Measurements from ENCODE around the gene INPP5A. TPM values are rescaled to one million over a fixed set of nuclear protein-coding genes. Genes with fewer than 3 reads are reported as not detected.
"Not testable (repeated sequence)": the region's sequence is repeated elsewhere in the genome, so short reads cannot be mapped to it uniquely, and the experiment has no call there.

INPP5A gene
- polyA plus RNA-seq, 4 donors: 21.1 to 25.0 (median 22.8) TPM

DNA sequence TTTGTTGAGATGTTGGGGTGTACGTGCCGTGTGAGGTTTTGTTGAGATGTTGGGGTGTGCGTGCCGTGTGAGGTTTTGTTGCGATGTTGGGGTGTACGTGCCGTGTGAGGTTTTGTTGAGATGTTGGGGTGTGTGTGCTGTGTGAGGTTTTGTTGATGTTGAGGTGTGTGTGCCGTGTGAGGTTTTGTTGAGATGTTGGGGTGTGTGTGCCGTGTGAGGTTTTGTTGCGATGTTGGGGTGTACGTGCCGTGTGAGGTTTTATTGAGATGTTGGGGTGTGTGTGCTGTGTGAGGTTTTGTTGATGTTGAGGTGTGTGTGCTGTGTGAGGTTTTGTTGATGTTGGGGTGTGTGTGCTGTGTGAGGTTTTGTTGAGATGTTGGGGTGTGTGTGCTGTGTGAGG, 35.4 kb downstream of the INPP5A start:
- not testable (repeated sequence) for DNase-seq; H3K9me3 ChIP-seq (ENCODE audit: control insufficient read depth in 2 of 2, insufficient read depth in 1 of 2, low read depth in 1 of 2, low read length in 1 of 2); H3K4me3 ChIP-seq (ENCODE audit: low read depth in 1 of 3, low read length in 3 of 3); H3K27me3 ChIP-seq (ENCODE audit: control insufficient read depth in 3 of 3, insufficient read depth in 3 of 3, low read length in 3 of 3); H3K36me3 ChIP-seq (ENCODE audit: control insufficient read depth in 3 of 3, insufficient read depth in 2 of 3, low read depth in 1 of 3, low read length in 3 of 3); H3K27ac ChIP-seq (ENCODE audit: low read depth in 1 of 3, low read length in 2 of 3)
- WGBS, 3 donors: 95 to 98% (median 96%) methylated on average over 12 of the region's 12 CpGs
- peak; percentile 64 for FAIRE-seq
- peaks cover 14 to 33% (median 16%) of the 10 kb centered on the region in 3 donors for H3K4me1 ChIP-seq (ENCODE audit: control insufficient read depth in 3 of 3, insufficient read depth in 2 of 3, low read depth in 1 of 3, low read length in 2 of 3)

DNA sequence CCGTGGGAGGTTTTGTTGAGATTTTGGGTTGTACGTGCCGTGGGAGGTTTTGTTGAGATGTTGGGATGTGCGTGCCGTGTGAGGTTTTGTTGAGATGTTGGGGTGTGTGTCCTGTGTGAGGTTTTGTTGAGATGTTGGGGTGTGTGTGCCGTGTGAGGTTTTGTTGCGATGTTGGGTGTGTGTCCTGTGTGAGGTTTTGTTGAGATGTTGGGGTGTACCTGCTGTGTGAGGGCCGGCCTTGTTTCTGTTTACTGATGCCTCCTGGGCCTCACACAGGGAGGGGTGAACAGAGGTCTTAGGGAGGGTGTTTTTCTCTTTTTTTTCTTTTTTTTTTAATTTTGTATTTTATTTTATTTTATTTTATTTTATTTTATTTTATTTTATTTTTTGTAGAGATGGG, 36.7 kb downstream of the INPP5A start:
- Histone ChIP-seq H3K4me3 (ENCODE audit: low read depth in 1 of 3, low read length in 3 of 3) (no peak overlapping the region), H3K27me3 (ENCODE audit: control insufficient read depth in 3 of 3, insufficient read depth in 3 of 3, low read length in 3 of 3) (no peaks in the 10 kb centered on the region), H3K36me3 (ENCODE audit: control insufficient read depth in 3 of 3, insufficient read depth in 2 of 3, low read depth in 1 of 3, low read length in 3 of 3) (peaks cover 0 to 6% (median 0%) of the 10 kb centered on the region in 3 donors), H3K9me3 (ENCODE audit: control insufficient read depth in 2 of 2, insufficient read depth in 1 of 2, low read depth in 1 of 2, low read length in 1 of 2) (no peaks in the 10 kb centered on the region), H3K4me1 (ENCODE audit: control insufficient read depth in 3 of 3, insufficient read depth in 2 of 3, low read depth in 1 of 3, low read length in 2 of 3) (peaks cover 14 to 33% (median 16%) of the 10 kb centered on the region in 3 donors), H3K27ac (ENCODE audit: low read depth in 1 of 3, low read length in 2 of 3) (no peak overlapping the region)
- no peak for DNase-seq
- 94 to 98% (median 97%) methylated on average over 8 of the region's 8 CpGs for WGBS, 3 donors
- FAIRE-seq: no peak

DNA sequence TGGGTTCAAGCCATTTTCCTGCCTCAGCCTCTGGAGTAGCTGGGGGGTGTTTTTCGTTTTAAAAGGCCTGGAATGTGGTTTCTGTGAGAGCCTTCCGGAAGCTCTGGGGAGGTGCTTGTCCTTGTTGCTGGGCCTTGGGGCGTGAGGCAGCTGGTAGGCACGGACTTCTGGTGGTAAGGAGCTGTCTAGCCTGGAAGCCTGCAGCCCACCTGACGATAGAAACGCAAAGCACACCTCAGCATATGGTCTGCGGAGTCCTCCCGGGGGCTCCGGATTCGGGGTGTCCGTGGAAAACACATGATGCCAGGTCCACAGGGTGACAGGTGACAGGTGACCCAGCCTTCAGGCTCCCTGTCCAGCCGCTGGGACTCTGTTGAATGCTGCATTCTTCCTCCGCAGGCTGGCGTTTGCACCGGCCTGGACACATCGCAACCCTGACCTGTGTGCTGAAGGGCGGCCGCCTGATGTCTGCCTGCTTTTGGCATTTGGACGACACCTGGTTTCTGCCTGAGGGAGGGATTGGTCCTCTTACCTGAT, 37.3 kb downstream of the INPP5A start:
- Histone ChIP-seq H3K4me3 (ENCODE audit: low read depth in 1 of 3, low read length in 3 of 3) (no peak overlapping the region), H3K36me3 (ENCODE audit: control insufficient read depth in 3 of 3, insufficient read depth in 2 of 3, low read depth in 1 of 3, low read length in 3 of 3) (peaks cover 0 to 6% (median 0%) of the 10 kb centered on the region in 3 donors), H3K9me3 (ENCODE audit: control insufficient read depth in 2 of 2, insufficient read depth in 1 of 2, low read depth in 1 of 2, low read length in 1 of 2) (no peaks in the 10 kb centered on the region), H3K27ac (ENCODE audit: low read depth in 1 of 3, low read length in 2 of 3) (peak overlapping the region in 1 of 3 donors; percentile 42), H3K27me3 (ENCODE audit: control insufficient read depth in 3 of 3, insufficient read depth in 3 of 3, low read length in 3 of 3) (no peaks in the 10 kb centered on the region), H3K4me1 (ENCODE audit: control insufficient read depth in 3 of 3, insufficient read depth in 2 of 3, low read depth in 1 of 3, low read length in 2 of 3) (peaks cover 14 to 33% (median 16%) of the 10 kb centered on the region in 3 donors)
- FAIRE-seq (no peak), DNase-seq (no peak)
- 66 to 87% (median 71%) methylated on average over 19 of the region's 19 CpGs for WGBS, 3 donors

DNA sequence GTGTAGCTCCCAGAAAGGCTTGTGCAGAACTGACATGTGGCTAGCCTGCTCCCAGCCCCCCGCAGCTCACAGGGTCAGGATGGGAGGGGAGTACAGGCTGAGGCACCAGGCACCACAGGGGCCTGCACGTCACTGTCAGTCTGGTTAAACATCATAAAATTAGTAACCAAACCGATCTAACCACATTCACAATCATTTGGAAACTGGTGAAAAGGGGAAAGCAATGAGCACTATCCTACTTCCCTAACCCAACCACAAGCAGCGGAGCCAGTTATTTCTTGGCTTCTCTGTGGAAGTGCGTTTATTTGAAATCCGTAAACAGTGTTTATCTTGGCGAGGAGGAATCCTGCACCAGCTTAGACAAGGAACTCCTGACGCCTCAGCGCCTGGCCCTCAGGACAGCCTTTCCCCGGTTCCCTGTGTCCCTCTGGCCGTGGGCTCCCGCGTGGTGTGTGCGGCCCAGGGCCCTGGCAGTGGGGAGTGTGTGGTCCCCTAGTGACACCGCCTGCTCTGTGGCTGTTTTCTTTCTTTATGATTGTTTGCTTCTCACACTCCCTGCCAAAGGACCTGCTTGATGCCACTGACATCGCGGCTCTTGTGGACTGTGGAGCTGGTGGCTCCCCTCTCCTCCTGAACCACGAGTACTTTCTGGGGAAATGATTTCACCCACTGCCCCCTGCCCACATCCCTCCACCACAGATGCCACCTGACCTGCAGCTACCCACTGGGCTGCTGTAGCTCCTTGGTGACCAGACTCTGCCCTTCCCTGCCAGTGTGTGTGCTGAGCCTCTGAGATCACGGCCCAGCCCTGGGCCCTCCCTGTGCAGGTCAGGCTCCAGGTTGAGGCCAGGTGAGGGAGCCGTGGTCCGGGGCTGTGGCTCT, 38.0 kb downstream of the INPP5A start:
- Histone ChIP-seq H3K27ac (ENCODE audit: low read depth in 1 of 3, low read length in 2 of 3) (peak overlapping the region in 1 of 3 donors; percentile 42), H3K4me1 (ENCODE audit: control insufficient read depth in 3 of 3, insufficient read depth in 2 of 3, low read depth in 1 of 3, low read length in 2 of 3) (peaks cover 14 to 32% (median 16%) of the 10 kb centered on the region in 3 donors), H3K4me3 (ENCODE audit: low read depth in 1 of 3, low read length in 3 of 3) (no peak overlapping the region), H3K36me3 (ENCODE audit: control insufficient read depth in 3 of 3, insufficient read depth in 2 of 3, low read depth in 1 of 3, low read length in 3 of 3) (peaks cover 0 to 6% (median 0%) of the 10 kb centered on the region in 3 donors), H3K9me3 (ENCODE audit: control insufficient read depth in 2 of 2, insufficient read depth in 1 of 2, low read depth in 1 of 2, low read length in 1 of 2) (no peaks in the 10 kb centered on the region), H3K27me3 (ENCODE audit: control insufficient read depth in 3 of 3, insufficient read depth in 3 of 3, low read length in 3 of 3) (no peaks in the 10 kb centered on the region)
- no peak for FAIRE-seq
- DNase-seq: peak; percentile 52 to 62
- WGBS, 3 donors: 29 to 36% (median 35%) methylated on average over 21 of the region's 21 CpGs

DNA sequence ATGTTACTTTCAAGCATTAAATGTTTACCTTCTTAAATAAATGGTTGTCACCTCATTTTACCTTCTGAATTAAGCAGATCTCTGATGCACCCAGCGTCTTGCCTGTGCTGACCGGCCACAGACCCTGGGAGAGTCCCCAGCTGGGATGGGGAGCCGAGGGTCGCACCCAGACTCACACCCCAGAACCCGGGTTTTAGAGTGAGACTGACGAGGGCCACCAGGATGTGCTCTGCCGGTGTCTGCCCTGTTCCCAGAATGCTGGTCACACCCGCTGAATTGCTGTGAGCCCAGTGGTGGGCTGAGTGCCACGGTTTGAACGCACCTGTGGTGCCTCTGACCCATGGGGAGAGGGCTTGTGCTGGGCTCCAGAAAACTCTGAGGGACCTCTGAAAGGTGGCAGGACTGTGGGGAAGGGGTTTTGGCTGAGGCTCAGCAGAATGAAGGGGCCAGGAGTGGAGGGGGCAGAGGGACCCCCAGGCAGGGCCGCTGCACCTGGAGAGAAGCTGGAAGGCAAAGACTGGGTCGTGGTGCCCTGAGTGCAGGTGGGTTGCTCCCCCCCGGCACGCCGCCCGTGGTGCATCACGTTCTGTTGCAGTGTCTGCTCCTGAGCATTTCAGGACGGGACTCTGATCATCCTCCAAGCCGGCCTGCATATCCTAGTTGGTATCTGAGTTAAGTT, 39.2 kb downstream of the INPP5A start:
- no peak for DNase-seq
- 79 to 84% (median 82%) methylated on average over 18 to 19 of the region's 19 CpGs for WGBS, 3 donors
- H3K9me3 ChIP-seq (ENCODE audit: control insufficient read depth in 2 of 2, insufficient read depth in 1 of 2, low read depth in 1 of 2, low read length in 1 of 2): peaks cover 0 to 3% of the 10 kb centered on the region in 2 donors
- peaks cover 0 to 8% (median 0%) of the 10 kb centered on the region in 3 donors for H3K36me3 ChIP-seq (ENCODE audit: control insufficient read depth in 3 of 3, insufficient read depth in 2 of 3, low read depth in 1 of 3, low read length in 3 of 3)
- no peak for FAIRE-seq
- no peaks in the 10 kb centered on the region for H3K27me3 ChIP-seq (ENCODE audit: control insufficient read depth in 3 of 3, insufficient read depth in 3 of 3, low read length in 3 of 3)
- H3K4me1 ChIP-seq (ENCODE audit: control insufficient read depth in 3 of 3, insufficient read depth in 2 of 3, low read depth in 1 of 3, low read length in 2 of 3): peaks cover 11 to 20% (median 12%) of the 10 kb centered on the region in 3 donors
- H3K4me3 ChIP-seq (ENCODE audit: low read depth in 1 of 3, low read length in 3 of 3): no peak overlapping the region
- no peak overlapping the region for H3K27ac ChIP-seq (ENCODE audit: low read depth in 1 of 3, low read length in 2 of 3)

DNA sequence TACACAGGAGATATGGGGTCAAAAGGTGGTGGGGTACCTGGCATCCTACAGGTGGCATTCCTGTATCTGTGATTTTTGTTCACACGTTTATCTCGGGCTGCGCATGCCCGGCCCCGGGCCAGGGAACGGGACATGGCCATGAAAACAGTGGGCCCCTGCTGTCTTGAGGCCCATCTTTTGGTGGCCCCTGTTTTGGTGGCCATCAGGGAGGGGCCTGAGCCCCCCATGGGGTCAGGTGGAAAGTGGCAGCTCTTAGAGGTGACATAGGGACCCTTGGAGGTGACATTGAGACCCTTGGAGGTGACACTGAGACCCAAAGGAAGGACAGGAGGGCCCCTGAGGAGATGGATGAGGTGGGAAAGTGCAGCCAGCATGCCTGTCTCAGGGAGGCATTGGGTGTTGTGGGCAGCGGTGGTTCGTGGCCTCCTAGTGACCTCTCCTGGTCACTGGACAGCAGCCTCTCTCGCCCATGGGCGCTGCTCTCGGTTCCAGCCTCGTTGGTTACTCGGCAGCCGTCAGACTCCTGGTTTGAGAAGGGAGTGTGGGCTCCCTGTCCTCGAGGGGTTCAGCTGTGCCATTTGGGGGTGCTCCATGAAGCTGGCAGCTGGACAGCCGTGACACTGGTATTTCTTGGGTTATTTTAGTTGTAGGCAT, 39.9 kb downstream of the INPP5A start:
- no peaks in the 10 kb centered on the region for H3K27me3 ChIP-seq (ENCODE audit: control insufficient read depth in 3 of 3, insufficient read depth in 3 of 3, low read length in 3 of 3)
- no peak overlapping the region for H3K4me3 ChIP-seq (ENCODE audit: low read depth in 1 of 3, low read length in 3 of 3)
- WGBS, 3 donors: 73 to 84% (median 81%) methylated on average over 13 to 16 of the region's 16 CpGs
- no peak overlapping the region for H3K27ac ChIP-seq (ENCODE audit: low read depth in 1 of 3, low read length in 2 of 3)
- FAIRE-seq: no peak
- H3K4me1 ChIP-seq (ENCODE audit: control insufficient read depth in 3 of 3, insufficient read depth in 2 of 3, low read depth in 1 of 3, low read length in 2 of 3): peaks cover 9 to 19% (median 12%) of the 10 kb centered on the region in 3 donors
- no peak for DNase-seq
- H3K36me3 ChIP-seq (ENCODE audit: control insufficient read depth in 3 of 3, insufficient read depth in 2 of 3, low read depth in 1 of 3, low read length in 3 of 3): peaks cover 0 to 7% (median 0%) of the 10 kb centered on the region in 3 donors
- H3K9me3 ChIP-seq (ENCODE audit: control insufficient read depth in 2 of 2, insufficient read depth in 1 of 2, low read depth in 1 of 2, low read length in 1 of 2): peaks cover 0 to 3% of the 10 kb centered on the region in 2 donors

DNA sequence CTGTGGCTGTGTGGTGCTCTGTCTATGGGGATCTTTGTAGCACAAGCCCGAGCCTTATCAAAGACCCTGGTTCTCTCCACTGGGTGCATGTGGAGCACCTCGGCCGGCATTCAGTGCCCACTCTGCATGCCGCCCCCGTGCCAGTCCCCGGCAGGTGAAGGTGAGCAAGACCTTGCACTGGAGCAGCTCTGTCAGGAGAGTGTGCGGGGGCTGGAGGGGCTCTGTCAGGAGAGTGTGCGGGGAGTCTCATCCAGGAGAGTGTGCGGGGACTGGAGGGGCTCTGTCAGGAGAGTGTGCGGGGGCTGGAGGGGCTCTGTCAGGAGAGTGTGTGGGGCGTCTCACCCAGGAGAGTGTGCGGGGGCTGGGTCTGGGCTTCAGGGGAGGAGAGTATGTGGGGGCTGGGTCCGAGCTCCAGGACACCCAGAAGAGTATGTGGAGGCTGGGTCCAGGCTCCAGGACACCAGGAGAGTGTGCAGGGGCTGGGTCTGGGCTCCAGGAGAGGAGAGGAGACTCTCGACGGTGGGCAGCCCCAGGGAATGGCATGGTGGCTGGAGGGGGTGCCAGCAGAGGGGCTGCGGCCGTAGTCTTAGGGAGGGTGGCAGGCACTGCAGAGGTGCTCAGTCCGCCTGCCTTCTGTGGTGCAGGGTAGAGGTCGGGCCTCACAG, 40.8 kb downstream of the INPP5A start:
- no peak overlapping the region for H3K4me3 ChIP-seq (ENCODE audit: low read depth in 1 of 3, low read length in 3 of 3)
- 81 to 85% (median 84%) methylated on average over 19 of the region's 19 CpGs for WGBS, 3 donors
- peaks cover 0 to 7% (median 0%) of the 10 kb centered on the region in 3 donors for H3K36me3 ChIP-seq (ENCODE audit: control insufficient read depth in 3 of 3, insufficient read depth in 2 of 3, low read depth in 1 of 3, low read length in 3 of 3)
- H3K9me3 ChIP-seq (ENCODE audit: control insufficient read depth in 2 of 2, insufficient read depth in 1 of 2, low read depth in 1 of 2, low read length in 1 of 2): peaks cover 0 to 3% of the 10 kb centered on the region in 2 donors
- H3K27ac ChIP-seq (ENCODE audit: low read depth in 1 of 3, low read length in 2 of 3): no peak overlapping the region
- H3K27me3 ChIP-seq (ENCODE audit: control insufficient read depth in 3 of 3, insufficient read depth in 3 of 3, low read length in 3 of 3): no peaks in the 10 kb centered on the region
- no peak for DNase-seq
- H3K4me1 ChIP-seq (ENCODE audit: control insufficient read depth in 3 of 3, insufficient read depth in 2 of 3, low read depth in 1 of 3, low read length in 2 of 3): peaks cover 7 to 19% (median 12%) of the 10 kb centered on the region in 3 donors
- no peak for FAIRE-seq
